Activated CD4-positive, alpha-beta T cell treated with anti-CD3 and anti-CD28 coated beads for 24 hours (primary cell): ENCODE data around the gene FOXD4.
"Not testable (repeated sequence)": the region's sequence is repeated elsewhere in the genome, so short reads cannot be mapped to it uniquely, and the experiment has no call there.

Experiments used
- DNase-seq, 2 donors: peaks; one replicate each; pipeline ENCODE4 v3.0.0-alpha.2; 2020; ENCODE audit warnings: low read depth in 2 of 2

The FOXD4 gene

DNA sequence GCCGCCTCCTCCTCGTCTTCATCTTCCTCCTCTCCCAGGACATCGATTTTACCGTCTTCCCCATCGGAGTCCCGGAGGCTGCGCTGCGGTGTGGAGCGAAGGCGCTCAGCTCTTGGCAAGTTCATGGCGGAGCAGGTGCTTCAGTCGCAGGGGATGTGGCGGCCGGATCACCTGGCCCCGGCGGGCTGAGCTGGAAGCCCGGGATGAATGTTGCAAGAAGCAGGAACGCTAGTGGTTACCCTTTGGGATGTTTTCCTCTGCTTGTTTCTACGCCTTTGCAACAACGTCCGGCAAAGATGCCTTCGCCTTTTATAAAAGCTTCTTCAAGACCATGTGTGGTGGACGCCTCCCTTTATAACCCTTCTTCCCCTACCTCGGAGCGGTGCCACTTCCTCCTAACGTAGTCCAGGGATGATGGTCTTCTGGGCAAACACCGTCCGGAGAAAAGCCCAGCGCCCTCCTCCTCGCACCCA, at the start of gene FOXD4:
FOXD4 (minus strand) TSS at position 423 of the 473 bp plus-strand sequence; CDS start at position 125, 298 bp downstream.
- not testable (repeated sequence) for DNase-seq

DNA sequence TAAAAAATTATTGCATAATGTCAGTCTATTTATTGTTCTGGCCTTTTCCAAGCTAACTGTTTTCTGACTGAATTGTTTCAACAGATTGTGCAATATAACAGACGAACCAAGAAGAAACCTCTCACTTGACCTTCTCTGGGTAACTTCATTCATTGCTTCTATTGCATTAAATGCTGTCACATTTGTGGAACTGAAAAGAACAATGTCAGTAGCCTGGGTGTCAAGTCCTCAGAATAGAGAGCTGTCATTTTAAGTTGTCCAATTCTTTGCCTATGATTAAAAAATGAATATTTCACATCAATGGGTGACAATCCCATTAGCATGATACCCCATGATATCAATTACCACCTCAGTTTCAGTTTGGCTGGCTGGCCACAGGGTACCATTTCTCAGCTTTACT, 41.7 kb upstream of the FOXD4 start:
- not testable (repeated sequence) for DNase-seq

GRCh38 chr9:151173-151572, 33.0 kb upstream of the FOXD4 start:
- not testable (repeated sequence) for DNase-seq

GRCh38 chr9:139880-140279, 21.7 kb upstream of the FOXD4 start:
- DNase-seq: not testable (repeated sequence)

GRCh38 chr9:117144-117994, 848 bp downstream of the FOXD4 start:
- not testable (repeated sequence) for DNase-seq

DNA sequence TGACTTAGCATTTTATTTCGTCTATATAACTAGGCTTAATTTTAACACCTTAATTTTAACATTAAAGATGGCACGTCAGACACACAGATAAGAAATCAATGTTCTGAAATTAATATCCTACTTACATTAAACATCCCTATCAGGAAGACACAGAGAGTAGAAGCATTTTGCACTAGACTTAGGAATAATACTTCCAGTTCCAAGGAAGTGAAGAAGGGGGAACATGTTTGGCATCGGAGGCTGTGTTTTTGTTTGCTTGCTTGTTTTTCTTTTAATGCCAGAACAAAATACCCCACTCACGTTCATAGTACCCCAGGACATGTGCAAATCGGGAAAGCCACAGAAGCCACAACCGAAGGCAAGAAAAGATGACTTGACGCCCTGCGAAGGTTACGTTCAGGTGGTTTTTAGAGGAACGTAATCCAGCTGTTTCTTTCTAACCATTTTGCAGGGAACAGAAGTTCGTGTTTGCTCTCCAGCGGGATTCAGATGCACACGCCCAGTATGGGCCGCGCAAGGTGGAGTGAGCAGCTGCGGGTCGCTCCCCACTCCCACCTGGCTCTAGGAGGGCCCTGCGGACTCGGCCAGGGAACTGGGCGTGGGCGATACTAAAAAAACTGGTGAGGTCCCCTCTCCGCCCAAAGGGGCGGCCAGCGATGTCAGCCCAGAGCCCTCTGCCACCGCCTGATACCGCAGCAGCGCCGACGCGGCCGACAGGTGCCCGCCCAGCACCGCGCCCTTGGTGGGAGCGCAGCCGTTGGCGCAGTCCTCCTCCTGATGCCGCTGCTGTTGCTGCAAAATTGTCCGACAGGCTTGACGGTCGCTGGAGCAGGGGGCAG, 1.8 kb downstream of the FOXD4 start:
- DNase-seq: not testable (repeated sequence)

DNA sequence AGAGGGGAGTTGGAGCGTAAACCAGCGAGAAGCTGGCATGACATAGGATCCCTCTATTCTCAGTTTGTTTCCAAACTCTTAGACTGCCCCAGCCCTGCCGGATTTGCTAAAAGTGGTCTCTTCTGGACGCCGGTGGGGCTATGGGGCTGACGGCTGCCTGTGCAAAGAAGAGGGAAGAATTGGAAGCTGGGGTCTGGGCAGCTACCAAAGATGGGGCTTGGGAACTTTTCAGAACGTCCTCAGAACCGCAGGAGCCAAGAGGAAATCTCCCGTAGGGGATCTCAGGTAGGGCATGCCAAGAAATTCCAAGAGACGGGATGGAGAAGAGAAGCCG, 3.1 kb downstream of the FOXD4 start:
- not testable (repeated sequence) for DNase-seq

DNA sequence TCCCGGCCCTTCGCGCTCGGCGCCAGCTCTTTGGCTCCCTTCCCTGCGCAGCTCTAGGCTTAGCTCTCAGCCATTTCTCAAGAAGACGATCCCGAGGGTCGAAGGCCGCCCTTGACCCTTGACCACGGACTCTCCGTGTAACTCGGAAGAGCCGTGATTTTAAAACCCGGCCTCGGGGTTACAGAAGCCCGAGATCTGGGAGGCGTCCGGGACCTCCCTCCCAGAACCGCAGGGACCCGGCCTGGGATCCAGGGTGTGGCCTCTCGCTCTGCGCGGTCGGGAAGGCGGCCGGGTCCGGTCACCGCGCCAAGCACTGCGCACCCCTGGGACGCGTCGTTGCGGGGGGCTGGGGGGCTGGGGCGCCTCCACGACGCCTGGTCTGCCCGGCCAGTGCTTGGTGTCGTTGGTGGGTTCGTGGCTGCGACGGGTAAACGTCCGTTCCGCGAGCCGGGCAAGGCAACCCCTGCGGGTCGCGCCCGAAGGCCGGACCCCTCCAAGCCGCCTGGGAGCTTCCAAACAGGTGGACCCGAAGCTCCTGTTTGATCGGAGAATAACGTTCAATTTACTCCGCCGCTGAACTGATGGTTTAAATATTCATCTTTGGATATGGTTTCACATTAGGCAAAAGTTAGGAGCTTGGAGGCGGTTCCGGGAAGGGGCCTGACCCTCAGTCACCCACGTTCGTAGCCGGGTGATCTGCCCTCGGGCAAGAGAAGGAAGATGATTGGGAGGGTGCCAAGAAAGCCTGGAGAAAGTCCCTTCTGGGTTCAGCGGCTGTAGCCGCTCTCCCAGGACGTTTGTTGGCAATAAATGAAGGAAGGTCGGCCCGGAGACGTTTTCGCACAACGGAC, 3.7 kb downstream of the FOXD4 start:
- DNase-seq: not testable (repeated sequence)

- not testable (repeated sequence) for DNase-seq
Measured at GRCh38 chr9:113468-114266, 4.5 kb downstream of the FOXD4 start.

DNA sequence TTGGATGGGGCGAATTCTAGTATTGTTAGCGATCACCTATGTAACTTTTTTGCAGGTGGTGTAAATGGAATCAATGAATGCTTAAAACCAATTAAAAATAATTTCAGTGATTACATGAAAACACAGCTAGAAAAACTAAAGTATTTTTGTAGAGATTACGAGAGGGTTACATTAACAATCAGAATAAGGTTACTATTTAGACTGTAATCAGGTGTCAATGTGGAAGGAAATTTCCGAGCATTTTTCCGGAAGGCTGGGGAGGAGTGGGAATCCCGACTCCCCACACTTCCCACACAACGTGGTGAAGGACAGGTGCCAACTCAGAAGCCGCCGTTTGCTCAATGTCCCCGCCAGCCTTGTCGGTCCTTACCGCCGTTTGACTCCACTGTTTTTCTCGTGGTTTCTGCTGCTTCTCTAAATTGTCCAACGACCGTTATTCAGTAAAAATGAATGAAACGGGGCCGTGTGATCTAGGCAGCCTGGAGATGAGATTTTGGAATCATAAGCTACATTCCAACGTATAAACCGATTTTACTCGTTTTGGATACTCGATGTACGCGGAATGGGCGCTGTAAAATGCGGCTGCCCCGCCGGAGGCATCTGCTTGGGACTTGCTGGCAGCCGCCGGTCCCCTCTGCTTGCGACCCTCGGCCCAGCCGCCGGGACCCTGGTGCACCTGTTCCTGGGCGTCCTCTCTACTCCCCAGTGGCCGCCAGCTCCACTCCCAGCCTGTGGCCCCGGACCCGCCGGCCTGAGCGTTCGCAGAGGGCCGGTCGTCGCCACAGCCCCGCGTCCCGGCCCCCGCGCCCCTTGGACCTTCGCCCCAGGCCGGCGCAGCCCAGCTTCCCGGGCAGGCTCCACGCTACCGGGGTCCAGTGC, 5.4 kb downstream of the FOXD4 start:
- not testable (repeated sequence) for DNase-seq

DNA sequence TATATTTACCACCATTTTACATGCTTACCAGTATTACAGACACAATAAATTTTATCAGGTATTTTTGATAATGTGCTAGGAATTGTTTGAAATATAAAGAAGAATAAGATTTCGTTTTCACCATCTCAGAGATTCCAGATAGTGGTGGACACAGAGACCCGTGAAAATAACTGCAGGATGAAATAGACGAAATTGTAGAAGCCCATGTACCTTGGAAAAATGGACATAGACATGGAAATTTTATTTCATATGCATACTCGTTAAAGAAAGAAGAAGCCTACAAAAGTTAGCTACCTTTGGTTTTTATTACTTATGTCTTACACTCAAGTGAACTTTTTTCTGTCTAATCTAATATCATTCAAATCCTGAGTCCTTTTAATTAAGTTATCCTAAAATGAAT, 7.5 kb downstream of the FOXD4 start:
- not testable (repeated sequence) for DNase-seq

- not testable (repeated sequence) for DNase-seq
Measured at GRCh38 chr9:109540-109939, 8.7 kb downstream of the FOXD4 start.

DNA sequence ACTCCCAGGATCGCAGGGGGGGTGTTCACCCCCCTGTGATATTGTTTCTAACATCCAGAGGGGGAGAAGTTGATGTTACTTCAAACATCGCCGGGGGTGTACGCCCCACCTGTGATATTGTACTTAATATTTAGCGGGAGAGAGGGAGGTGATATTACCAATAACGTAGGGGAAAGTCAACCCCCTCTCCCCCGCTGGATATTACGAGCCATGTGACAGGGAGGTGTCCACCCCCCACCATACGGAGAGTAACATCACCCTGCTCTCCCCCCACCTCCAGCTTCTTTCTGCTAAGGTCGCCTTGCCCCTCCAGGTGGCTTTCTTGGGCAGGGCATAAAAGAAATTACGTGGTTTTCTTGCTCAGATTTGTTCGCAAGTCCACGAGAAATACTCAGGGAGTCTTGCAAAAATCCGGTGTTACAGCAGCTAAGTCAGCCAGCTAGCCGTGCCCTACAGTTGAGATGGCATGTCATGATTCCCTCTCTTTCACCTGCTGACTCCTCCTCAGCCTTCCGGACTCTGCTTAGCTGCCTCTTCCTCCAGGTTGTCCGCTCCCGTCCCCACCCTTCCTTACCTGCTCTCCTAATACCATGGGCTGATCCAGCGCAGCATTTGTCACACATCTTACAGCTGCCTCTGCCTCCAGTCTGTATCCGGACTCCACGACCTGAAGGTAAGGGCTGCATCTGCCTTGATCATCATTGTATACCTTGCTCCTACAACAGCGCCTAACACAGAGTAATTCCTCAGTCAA, 9.3 kb downstream of the FOXD4 start:
- DNase-seq: not testable (repeated sequence)

DNA sequence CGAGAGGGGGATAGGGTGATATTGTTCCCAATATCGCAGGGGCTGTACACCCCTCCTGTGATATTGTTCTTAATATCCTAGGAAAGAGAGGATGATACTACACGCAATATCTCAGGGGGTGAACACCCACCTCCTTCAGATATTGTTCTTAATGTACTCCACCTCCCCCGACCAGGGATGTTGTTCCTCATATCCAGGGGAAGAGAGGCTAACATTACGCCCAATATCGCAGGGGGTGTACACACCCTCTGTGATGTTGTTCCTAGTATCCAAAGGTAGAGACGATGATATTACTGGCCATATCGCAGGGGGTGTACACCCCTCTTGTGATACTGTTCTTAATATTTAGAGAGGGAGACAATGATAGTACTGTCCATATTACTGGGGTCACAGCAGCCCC, 12.2 kb downstream of the FOXD4 start:
- DNase-seq: not testable (repeated sequence)

GRCh38 chr9:100430-100829, 17.8 kb downstream of the FOXD4 start:
- DNase-seq: not testable (repeated sequence)

DNA sequence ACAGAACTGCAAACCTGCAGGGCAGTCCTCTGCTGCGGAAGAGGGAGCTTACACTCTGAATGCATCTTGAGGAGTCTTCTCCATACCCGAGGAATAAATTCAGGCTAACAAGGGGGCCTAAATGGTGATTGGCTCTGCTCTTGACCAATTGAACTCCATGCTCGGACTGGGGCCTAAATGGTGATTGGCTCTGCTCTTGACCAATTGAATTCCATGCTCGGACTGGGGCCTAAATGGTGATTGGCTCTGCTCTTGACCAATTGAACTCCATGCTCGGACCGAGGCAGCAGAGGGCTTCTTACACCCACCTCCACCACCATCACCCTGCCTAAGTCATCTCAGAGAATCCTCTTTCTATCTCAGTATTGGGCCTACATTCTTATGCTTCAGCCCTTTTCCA, 18.4 kb downstream of the FOXD4 start:
- not testable (repeated sequence) for DNase-seq

GRCh38 chr9:98775-99174, 19.4 kb downstream of the FOXD4 start:
- DNase-seq: not testable (repeated sequence)

DNA sequence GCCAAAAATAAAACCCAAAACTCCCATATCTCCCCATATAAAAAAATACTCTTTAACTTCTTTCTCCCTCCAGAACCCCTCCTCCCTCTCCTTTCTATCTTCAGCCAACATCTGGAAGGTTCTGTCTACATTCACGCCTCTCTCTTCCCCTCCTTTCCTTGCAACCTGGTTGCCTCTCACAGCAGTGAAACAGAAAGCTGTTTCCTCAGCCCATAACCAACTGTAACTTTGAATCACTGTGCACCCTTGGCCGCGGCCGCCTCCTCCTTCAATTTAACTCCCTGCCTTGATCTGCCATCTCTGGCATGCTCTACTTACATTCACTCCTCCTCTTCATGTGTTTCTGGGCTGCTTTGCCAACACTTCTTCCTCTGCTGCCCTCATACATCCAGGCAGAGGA, 23.2 kb downstream of the FOXD4 start:
- DNase-seq: not testable (repeated sequence)

GRCh38 chr9:94323-94722, 23.9 kb downstream of the FOXD4 start:
- not testable (repeated sequence) for DNase-seq
